ENCODE measurements around the gene SMYD3.

The SMYD3 gene

DNA sequence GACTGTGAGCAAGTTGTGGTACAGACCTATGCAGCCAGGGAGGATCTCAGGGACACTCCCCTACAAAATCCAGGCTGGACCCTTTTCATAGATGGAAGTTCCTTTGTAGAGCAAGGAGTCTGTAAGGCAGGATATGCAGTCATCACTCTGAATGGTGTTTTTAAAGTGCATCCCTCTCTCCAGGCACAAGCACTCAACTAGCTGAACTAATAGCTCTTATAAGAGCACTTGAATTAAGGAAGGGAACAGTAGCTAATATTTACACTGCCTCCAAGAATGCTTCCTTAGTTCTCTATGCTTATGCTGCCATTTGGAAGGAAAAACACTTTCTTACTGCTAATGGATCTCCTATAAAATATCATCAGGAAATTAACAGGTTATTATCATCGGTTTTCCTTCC lies 27.0 kb upstream of the SMYD3 start:
- H3K27ac ChIP-seq (ENCODE audit: low read depth, low read length) = no peak overlapping the region
- H3F3A ChIP-seq (ENCODE audit: control insufficient read depth, insufficient read depth) = no peaks in the 10 kb centered on the region
- H3K9me2 ChIP-seq (replicated peaks; ENCODE audit: control insufficient read depth, low read length) = no peaks in the 10 kb centered on the region
- H3K79me2 ChIP-seq (ENCODE audit: control insufficient read depth, low read length) = no peaks in the 10 kb centered on the region
- no peaks in the 10 kb centered on the region for H3K4me1 ChIP-seq (ENCODE audit: control insufficient read depth, low read length)
- peaks cover 10% of the 10 kb centered on the region; the same call in 1 of the 2 replicates for H3K9me3 ChIP-seq (ENCODE audit: control insufficient read depth, insufficient read depth, low read length)
- no peaks in the 10 kb centered on the region for H3K36me3 ChIP-seq (ENCODE audit: control insufficient read depth, low read length)
- H3K27me3 ChIP-seq (ENCODE audit: control insufficient read depth, low read length) = no peaks in the 10 kb centered on the region
- H3K4me3 ChIP-seq (ENCODE audit: low read length) = no peak overlapping the region
- no peak for TF ChIP-seq EZH2phosphoT487 (IDR thresholded peaks at IDR 0.05; ENCODE audit: borderline replicate concordance, low read length)
- TF ChIP-seq, protein P1, sequence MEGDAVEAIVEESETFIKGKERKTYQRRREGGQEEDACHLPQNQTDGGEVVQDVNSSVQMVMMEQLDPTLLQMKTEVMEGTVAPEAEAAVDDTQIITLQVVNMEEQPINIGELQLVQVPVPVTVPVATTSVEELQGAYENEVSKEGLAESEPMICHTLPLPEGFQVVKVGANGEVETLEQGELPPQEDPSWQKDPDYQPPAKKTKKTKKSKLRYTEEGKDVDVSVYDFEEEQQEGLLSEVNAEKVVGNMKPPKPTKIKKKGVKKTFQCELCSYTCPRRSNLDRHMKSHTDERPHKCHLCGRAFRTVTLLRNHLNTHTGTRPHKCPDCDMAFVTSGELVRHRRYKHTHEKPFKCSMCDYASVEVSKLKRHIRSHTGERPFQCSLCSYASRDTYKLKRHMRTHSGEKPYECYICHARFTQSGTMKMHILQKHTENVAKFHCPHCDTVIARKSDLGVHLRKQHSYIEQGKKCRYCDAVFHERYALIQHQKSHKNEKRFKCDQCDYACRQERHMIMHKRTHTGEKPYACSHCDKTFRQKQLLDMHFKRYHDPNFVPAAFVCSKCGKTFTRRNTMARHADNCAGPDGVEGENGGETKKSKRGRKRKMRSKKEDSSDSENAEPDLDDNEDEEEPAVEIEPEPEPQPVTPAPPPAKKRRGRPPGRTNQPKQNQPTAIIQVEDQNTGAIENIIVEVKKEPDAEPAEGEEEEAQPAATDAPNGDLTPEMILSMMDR (IDR thresholded peaks at IDR 0.05; ENCODE audit: low read depth, low read length, poor library complexity, severe bottlenecking) = no peak
- no peaks in the 10 kb centered on the region for H4K20me1 ChIP-seq (ENCODE audit: control insufficient read depth, insufficient read depth, low read depth, low read length)
- H3K4me2 ChIP-seq (ENCODE audit: low read length) = no peak overlapping the region

DNA sequence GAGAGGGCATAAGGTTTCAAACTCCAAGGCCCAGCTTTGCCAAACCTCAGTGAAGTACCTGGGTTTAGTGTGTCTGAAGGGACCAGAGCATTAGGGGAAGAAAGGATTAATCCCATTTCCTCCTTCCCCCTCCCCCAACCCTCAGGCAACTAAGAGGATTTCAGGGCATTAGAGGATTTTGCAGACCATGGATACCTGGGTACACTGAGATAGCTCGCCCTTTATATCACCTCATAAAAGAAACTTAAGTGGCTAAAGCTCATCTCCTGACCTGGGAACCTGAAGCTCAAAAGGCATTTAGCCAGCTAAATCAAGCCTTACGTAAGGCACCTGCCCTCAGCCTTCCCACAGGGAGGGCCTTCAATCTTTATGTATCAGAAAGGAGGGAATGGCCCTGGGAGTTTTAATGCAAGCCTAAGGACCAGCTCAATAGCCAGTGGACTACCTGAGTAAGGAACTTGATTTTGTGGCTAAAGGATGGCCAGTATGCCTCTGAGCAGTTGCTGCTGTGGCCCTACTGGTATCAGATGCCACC lies 26.4 kb upstream of the SMYD3 start:
- Histone ChIP-seq H3K27ac (ENCODE audit: low read depth, low read length) (no peak overlapping the region), H3K9me3 (ENCODE audit: control insufficient read depth, insufficient read depth, low read length) (peaks cover 10% of the 10 kb centered on the region; the same call in 1 of the 2 replicates), H3K36me3 (ENCODE audit: control insufficient read depth, low read length) (no peaks in the 10 kb centered on the region), H3K4me1 (ENCODE audit: control insufficient read depth, low read length) (no peaks in the 10 kb centered on the region), H3K9me2 (replicated peaks; ENCODE audit: control insufficient read depth, low read length) (no peaks in the 10 kb centered on the region), H3K27me3 (ENCODE audit: control insufficient read depth, low read length) (no peaks in the 10 kb centered on the region), H3F3A (ENCODE audit: control insufficient read depth, insufficient read depth) (no peaks in the 10 kb centered on the region), H4K20me1 (ENCODE audit: control insufficient read depth, insufficient read depth, low read depth, low read length) (no peaks in the 10 kb centered on the region), H3K4me3 (ENCODE audit: low read length) (no peak overlapping the region), H3K4me2 (ENCODE audit: low read length) (no peak overlapping the region), H3K79me2 (ENCODE audit: control insufficient read depth, low read length) (no peaks in the 10 kb centered on the region)
- TF ChIP-seq, protein P1 (IDR thresholded peaks at IDR 0.05; ENCODE audit: low read depth, low read length, poor library complexity, severe bottlenecking) = no peak
- no peak for TF ChIP-seq EZH2phosphoT487 (IDR thresholded peaks at IDR 0.05; ENCODE audit: borderline replicate concordance, low read length)

DNA sequence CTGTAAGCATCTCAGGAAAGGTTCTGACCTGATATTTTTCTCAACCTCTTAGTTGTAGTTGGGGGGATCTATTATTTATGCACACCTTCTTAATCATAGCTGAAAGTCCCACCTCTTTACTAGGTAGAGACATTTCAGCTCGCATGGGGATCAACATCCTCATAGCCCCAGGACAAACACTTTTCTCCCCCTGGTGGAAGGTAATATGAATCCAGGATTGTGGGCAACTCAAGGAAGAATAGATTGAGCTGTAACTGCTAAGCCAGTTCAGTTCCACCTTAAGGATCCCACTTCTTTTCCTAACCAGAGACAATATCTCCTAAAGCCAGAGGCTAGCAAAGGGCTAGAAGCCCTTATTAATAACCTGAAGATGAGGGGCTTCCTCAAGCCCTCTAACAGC lies 25.4 kb upstream of the SMYD3 start:
- Histone ChIP-seq H3K4me1 (ENCODE audit: control insufficient read depth, low read length) (peaks cover 6% of the 10 kb centered on the region), H3K4me2 (ENCODE audit: low read length) (no peak overlapping the region), H3K9me3 (ENCODE audit: control insufficient read depth, insufficient read depth, low read length) (peaks cover 10% of the 10 kb centered on the region; the same call in 1 of the 2 replicates), H3K27ac (ENCODE audit: low read depth, low read length) (no peak overlapping the region), H3K79me2 (ENCODE audit: control insufficient read depth, low read length) (no peaks in the 10 kb centered on the region), H3K36me3 (ENCODE audit: control insufficient read depth, low read length) (no peaks in the 10 kb centered on the region), H4K20me1 (ENCODE audit: control insufficient read depth, insufficient read depth, low read depth, low read length) (no peaks in the 10 kb centered on the region), H3K9me2 (replicated peaks; ENCODE audit: control insufficient read depth, low read length) (no peaks in the 10 kb centered on the region), H3K27me3 (ENCODE audit: control insufficient read depth, low read length) (no peaks in the 10 kb centered on the region), H3K4me3 (ENCODE audit: low read length) (no peak overlapping the region), H3F3A (ENCODE audit: control insufficient read depth, insufficient read depth) (no peaks in the 10 kb centered on the region)
- TF ChIP-seq, protein P1 (IDR thresholded peaks at IDR 0.05; ENCODE audit: low read depth, low read length, poor library complexity, severe bottlenecking) = peak; percentile 19
- TF ChIP-seq EZH2phosphoT487 (IDR thresholded peaks at IDR 0.05; ENCODE audit: borderline replicate concordance, low read length) = no peak

Data from DOHH2 (cell line).